Gastrocnemius medialis (tissue), 4 donors: ENCODE measurements around the gene SNRPB2.

Experiments used
- CTCF ChIP-seq, 5 experiments: fragments of 450-650 bp in 3 of 5; fragments of 200-600 bp in 2 of 5; sonication (generic) in 2 of 5; IDR thresholded peaks in 4 of 5; conservative IDR thresholded peaks in 1 of 5; 1 replicate in 4 of 5; 2 replicates in 1 of 5; pipeline ENCODE4 v1.5.1; 2016 to 2019; ENCODE audit warnings: antibody characterized with exemption in 5 of 5, mild to moderate bottlenecking in 3 of 5, moderate library complexity in 3 of 5
- POLR2A ChIP-seq, 2 donors: fragments of 450-650 bp; IDR thresholded peaks; one replicate each; pipeline ENCODE4 v1.6.1; 2017; ENCODE audit warnings: antibody characterized with exemption in 2 of 2, mild to moderate bottlenecking in 2 of 2, moderate library complexity in 2 of 2

GRCh38 chr20:16692442-16692841 lies 37.4 kb upstream of the SNRPB2 start:
- TF ChIP-seq POLR2A (IDR thresholded peaks at IDR 0.05), result no peak
- TF ChIP-seq CTCF (IDR thresholded peaks at IDR 0.05 in 4 of 5, conservative IDR thresholded peaks at IDR 0.05 in 1 of 5), result no peak
